Activated gamma-delta T cell treated with anti-CD3 and anti-CD28 coated beads, Interleukin-2, amount 50 U/mL, for 16 hours (primary cell): ENCODE measurements around the gene MTCH1.

Experiments used
- DNase-seq: peaks from one replicate; pipeline ENCODE4 v3.0.0-alpha.2; 2020; ENCODE audit warnings: low read depth

Gene MTCH1

DNA sequence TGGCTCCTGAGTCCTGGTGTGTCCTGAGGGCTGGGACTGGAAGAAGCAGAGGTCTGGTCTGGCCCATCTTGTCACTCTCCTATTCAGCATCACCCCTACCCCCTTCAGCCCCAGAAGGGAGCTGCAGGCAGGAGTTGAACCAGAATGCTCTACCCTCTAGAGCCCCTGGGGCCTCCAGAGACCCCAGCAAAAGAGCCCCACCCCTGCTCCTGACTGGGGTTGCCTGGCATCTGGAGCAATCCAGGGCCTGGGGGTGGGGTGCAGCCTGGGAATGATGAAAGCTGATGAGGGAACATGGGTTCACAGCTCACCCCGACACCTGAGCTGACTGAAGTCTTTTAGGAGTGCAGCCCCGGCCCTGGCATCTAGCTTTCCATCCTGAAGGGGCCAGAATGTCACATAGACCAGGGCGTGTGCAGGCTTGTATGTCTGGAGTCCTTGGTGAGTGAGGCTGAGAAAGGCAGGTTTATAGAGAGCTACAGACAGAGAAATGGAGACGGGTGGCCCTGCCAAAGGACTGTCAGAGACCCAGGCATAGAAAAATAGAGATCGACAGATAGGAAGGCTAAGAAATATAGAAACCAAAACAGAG, 31.7 kb upstream of the MTCH1 start:
- DNase-seq, result no peak

DNA sequence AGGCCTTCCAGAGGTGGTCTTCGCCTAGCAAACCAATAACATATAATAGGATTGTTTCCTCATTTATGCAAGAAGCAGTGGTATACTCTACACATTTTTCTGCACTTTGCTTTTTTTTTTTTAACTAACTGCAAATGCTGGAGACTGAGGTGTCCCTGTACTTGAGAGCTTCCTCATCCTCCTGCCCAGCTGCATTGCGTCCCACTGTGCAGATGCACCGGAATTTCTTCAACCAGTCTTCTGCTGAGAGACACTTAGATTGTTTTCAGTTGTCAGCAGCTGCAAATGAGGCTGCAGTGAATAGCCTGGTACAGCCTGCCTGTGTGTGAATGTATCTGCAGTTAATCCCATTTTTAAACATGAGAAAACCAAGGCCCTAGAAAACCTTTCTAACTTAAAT, 31.0 kb upstream of the MTCH1 start:
- no peak for DNase-seq

- DNase-seq, result no peak
Measured at GRCh38 chr6:37015532-37015931, 29.5 kb upstream of the MTCH1 start.

DNA sequence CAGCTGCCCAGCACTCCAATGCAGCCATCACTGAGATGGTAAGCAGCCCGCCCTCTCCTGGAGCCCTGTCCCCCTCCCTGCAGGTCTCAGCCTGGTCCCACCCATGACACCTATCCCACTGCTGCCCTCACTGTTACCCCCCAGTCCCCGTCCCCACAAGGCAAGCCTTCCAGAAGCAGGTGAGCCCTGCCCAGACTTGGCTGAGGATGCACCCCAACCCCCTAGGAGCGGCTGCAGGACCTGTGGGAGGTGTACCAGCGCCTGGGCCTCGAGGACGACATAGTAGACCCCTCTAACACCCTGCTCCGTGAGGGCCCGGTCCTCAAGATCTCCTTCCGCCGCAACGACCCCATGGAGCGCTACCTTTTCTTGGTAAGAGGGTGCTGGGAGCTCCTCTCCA, 28.7 kb upstream of the MTCH1 start:
- DNase-seq, result no peak

DNA sequence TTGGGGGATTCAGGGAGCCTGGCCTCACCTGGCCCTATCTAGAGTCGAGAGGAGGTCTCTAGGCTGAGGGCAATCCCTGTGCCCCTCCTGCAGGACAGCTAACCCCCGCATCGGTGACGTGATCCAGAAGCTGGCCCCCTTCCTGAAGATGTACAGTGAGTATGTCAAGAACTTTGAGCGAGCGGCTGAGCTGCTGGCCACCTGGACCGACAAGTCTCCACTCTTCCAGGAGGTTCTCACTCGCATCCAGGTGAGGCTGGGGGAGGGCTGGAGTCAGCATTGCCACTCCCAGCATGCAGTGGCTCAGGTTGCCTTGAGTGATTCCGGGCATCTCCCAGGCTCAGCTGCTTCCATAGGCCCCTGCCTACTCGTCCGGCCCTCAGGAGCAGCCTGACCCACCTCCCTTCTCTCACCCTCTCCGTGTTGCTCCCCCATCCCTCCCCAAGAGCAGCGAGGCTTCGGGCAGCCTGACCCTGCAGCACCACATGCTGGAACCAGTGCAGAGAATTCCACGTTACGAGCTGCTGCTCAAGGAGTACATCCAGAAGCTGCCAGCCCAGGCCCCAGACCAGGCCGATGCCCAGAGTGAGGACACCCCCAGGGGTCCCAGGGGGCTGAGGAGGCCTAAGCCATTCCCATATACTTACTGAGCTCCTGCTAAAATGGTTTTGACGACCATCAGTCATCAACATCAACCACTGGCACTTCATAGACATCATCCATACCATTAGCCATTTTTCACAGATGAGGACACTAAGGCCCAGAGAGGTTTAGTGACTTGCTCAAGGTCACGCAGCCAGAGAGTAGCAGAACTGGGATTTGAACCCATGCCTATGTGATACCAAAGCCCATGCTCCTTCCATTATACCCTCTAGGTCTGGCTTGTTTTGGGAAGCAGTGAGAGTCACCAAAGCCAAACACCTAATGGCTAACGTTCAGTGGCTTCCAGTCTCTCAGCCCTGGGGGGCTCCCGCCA, 27.8 kb upstream of the MTCH1 start:
- DNase-seq, result no peak

- no peak for DNase-seq
Measured at GRCh38 chr6:37011656-37012378, 25.8 kb upstream of the MTCH1 start.

- DNase-seq, result no peak
Measured at GRCh38 chr6:37010402-37010892, 24.5 kb upstream of the MTCH1 start.

DNA sequence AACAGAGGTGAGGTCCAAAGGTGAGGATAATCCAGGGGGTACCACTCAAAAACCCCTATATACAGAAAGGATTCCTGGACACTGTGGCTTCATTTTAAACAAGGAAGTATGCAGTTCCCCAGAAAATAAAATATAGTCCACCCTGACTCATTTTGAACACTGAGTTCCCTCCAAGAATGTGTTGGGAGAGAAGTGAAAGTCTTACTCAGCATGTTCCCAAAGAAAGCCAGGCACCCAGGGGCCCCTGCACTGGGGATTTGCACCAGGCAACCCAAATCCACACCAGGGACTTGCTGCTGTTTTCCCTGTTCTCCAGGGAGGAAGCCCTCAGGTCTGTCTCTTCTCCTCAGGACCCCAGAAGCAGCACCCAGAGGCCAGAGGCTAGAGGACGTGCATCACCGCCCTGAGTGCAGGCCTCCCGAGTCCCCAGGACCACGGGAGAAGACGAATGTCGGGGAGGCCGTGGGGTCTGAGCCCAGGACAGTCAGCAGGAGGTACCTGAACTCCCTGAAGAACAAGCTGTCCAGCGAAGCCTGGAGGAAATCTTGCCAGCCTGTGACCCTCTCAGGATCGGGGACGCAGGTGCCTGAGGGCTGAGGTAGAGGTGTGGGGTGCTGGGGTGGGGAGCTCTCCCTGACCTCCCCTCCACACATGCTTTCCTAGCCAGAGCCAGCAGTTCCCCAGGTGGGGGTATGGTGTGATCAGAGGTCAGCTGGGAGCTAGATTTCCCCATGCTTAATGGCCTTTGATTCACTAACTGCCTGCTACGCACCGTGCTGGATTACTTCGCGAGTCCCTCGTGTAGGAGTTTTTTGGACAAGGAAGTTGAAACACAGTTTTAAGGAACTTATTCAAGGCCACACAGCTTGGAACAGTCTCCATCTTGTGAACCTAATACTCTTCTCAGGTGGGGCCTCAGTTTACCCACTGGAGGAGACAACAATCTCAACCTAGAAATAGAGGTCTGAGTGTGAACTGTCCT, 22.8 kb upstream of the MTCH1 start:
- DNase-seq, result no peak

DNA sequence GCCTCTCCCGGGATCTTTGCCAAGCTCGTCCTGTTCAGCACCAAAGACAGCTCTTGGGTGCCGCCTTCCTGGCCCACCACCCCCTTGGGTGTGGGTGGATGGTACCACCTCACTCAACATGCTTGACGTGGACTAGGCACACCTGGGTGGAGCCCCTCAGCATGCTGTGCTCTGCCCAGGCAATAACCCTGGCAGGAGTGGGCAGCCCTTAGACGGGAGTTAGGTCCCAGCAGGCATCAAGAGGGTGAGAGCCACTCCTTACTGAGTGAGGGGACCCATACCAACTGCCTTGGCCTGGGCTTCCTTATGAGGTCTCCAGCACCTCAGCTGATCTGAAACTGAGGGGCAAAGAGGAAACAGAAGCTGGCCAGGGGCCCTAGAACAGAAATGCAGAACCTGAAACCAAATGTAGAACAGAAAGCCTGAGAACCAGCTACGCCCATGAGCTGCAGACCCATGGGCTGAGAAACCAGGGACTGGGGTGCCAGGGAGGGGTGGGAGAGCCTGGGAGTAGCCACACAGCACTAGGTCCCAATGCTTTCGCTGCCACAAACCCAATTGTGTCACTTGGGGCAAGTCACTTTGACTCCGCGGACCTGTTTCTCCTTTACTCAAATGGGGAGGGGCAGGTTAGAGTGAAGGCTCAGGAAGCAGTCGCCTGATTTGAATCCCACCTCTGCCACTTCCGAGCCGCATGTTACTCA, 21.5 kb upstream of the MTCH1 start:
- no peak for DNase-seq

DNA sequence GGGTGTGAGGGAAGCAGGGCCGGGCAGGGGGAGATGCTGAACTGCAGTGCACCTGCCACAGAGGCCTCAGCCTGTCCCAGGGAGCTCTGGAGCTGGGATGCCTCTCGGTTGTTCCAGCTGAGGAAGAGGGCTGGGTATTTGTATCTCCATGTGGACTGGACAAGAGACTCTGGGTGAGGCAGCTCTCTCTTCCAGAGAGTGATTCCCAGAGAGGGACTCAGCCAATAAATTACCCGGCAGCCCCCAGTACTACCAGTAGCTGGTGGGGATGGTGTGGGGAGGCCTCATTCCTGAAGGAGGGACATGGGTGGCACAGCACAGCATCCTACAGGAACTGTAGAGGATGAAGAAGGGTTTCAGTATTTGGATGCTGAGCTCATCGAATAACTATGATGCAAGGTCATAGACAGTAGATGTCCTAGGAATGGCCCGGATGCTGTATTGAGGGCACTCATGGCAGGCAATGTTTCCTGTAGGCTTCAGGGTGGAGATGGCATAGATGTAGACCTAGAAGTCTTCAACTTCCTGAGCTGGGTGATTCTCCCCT, 20.9 kb upstream of the MTCH1 start:
- DNase-seq, result no peak

- DNase-seq, result no peak
Measured at GRCh38 chr6:37005827-37006567, 20.0 kb upstream of the MTCH1 start.

DNA sequence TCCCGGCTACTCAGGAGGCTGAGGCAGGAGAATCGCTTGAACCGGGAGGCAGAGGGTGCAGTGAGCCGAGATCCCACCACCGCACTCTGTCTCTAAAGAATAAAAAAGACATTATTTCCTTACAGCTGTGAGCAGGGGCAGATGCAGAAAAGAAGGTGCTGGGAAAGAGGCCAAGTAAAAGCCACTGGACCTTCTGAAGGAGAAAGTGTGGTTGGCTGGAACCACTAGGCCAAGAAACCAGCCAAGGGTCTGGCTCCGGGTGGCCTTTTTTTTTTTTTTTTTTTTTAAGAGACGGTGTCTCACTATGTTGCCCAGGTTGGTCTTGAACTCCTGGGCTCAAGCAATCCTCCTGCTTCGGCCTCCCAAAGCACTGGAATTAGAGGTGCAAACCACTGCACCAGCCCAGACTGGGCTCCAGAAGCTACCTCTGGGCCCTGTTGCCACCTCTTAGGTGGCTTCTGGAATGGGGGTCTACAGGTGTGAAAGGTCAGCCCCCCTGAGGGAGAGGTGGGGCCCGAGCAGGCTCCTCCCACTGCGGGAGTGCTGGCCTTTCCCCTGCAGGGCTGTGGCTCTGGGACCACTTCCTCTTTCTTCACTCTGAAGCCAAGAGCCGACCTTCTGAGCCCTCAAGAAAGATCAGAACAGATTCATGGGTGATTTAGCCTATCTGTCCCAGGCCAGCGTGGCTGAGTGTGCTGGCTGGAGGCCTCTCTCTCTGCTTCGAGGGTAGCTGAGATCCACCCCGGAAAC, 19.2 kb upstream of the MTCH1 start, which contains the start of gene FGD2:
FGD2 (plus strand) TSS at position 595 of the 750 bp plus-strand sequence. CDS start 163 bp downstream, outside the sequence.
- DNase-seq, result no peak

DNA sequence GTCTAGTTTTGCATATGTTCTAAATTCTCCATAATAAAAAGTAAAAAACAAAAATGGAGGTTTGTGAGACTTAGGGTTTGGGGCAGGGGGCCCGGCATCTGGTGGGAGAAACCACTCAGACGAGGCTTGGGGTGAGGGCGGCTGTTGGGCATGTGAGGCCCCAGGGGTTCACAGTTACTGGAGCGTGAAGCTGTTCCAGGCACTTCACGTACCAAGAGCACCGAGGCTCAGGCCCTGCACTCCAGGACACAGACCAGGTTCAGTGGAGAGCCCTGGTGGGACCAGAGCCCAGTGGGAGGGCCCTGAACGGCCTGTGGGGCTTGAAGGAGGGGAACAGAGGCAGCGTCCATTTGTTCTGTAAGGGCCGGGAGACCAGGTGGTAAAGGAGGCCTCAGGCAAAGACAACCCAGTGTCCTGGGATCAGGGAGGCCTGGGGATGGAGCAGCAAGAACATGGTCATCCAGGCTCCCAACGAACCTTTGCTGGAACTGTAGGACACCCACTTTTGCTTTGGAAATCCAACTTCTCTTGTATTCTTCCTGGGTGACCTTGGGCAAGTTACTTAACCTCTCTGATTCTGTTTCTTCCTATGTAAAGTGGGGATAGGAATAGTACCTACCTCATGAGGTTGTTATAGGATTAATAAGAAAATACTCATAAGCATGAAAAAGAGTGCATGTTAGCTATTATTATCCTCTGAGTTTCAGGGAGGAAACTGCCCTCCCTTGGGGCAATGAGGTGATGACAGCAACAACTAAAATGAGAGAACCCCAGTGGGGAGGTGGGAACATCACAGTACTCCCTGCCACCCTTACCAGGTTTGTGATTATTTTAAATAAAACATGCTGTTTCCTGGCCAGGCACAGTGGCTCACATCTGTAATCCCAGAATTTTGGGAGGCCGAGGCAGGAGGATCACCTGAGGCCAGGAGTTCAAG, 18.3 kb upstream of the MTCH1 start:
- DNase-seq, result no peak

GRCh38 chr6:36999751-37000125, 13.7 kb upstream of the MTCH1 start:
- DNase-seq, result no peak

- no peak for DNase-seq
Measured at GRCh38 chr6:36999061-36999750, 13.2 kb upstream of the MTCH1 start.

DNA sequence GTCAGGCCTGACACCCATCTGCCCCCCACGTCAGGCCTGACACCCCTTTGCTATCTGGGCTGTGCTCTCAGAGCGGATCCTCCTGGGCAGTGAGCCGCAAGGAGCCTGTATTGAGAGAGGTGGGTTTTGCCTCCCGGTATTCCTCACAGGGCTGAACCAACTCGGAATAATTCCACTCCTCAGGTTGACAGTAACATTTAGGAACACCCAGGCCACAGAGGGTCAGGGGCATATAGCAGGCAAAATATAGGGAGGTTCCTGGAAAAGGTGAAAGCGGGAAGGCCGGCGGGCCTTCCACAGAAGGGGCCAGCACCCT, 12.7 kb upstream of the MTCH1 start:
- DNase-seq, result no peak
